ENCODE results near the gene RNU1-3.
"Not testable (repeated sequence)": the region's sequence is repeated elsewhere in the genome, so short reads cannot be mapped to it uniquely, and the experiment has no call there.

DNA sequence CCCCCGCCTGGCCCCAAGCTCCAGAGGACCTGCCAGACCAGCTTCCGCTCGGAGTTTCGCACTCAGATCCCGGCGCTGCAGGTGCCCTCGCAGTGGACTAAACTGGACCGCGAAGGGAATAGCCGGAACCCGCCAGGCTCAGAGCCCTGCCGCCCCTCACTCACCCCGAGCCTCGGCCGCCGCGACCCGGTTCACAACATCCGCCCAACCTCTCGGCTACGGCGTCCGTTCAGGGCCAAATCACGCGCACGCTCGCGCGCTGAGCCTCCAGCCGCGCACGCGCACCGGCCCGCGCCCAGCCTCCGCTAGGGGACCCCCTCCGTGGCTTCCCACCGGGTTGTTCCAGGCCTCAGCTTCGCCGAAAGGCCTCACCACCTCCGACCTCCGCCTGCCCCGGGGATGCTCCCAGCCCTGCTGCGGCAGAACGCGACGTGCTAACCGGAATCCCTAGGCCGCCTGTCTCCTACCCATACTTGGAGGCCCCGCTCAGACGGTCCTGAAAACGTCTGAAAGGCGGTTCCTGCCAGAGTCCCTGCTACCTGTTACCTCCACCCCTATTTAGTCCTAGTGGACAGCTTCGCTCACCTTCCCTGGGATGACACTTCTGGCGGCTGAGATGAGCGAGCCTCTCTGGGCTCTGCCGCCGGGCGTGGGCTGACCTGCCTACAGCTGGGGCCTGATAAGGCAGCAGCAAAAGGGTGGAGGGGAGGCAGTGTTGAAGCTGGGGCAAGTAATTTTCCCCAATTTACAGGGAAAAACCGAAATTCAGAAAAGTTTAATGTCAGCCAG is 22.1 kb downstream of the RNU1-3 start:
- TF ChIP-seq, protein P1, sequence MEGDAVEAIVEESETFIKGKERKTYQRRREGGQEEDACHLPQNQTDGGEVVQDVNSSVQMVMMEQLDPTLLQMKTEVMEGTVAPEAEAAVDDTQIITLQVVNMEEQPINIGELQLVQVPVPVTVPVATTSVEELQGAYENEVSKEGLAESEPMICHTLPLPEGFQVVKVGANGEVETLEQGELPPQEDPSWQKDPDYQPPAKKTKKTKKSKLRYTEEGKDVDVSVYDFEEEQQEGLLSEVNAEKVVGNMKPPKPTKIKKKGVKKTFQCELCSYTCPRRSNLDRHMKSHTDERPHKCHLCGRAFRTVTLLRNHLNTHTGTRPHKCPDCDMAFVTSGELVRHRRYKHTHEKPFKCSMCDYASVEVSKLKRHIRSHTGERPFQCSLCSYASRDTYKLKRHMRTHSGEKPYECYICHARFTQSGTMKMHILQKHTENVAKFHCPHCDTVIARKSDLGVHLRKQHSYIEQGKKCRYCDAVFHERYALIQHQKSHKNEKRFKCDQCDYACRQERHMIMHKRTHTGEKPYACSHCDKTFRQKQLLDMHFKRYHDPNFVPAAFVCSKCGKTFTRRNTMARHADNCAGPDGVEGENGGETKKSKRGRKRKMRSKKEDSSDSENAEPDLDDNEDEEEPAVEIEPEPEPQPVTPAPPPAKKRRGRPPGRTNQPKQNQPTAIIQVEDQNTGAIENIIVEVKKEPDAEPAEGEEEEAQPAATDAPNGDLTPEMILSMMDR (IDR thresholded peaks at IDR 0.05; ENCODE audit: low read depth, low read length): peak; percentile 48
- not testable (repeated sequence) for TF ChIP-seq EZH2phosphoT487 (IDR thresholded peaks at IDR 0.05; ENCODE audit: low read depth)
